Activated naive CD4-positive, alpha-beta T cell treated with Interleukin-2 at 50 U/mL for 16 hours (primary cell): ENCODE measurements around the gene CTBS.
"Not testable (repeated sequence)": the region's sequence is repeated elsewhere in the genome, so short reads cannot be mapped to it uniquely, and the experiment has no call there.

Experiments used
- DNase-seq: peaks from one replicate; pipeline ENCODE4 v3.0.0-alpha.2; 2020

Gene CTBS

DNA sequence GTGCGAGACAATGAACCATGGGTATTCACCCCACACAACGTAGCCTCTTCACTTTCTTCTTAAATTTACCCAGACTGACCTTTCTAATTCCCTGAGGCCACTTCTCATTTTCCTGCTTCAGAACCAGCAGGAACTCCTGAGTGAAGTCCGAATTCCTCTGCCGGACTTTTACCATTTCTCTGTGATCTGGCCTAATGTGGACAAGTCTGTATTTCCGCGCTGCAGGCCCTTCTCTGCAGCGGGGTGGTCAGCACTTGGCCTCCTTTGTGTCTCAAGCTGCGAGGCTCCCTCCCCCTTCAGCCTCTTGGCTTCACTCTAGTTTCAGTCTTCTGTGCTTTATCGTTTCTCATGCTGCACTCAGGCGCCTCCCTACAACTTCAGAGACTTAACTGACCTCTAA is 9.4 kb upstream of the CTBS start:
- DNase-seq, result no peak

DNA sequence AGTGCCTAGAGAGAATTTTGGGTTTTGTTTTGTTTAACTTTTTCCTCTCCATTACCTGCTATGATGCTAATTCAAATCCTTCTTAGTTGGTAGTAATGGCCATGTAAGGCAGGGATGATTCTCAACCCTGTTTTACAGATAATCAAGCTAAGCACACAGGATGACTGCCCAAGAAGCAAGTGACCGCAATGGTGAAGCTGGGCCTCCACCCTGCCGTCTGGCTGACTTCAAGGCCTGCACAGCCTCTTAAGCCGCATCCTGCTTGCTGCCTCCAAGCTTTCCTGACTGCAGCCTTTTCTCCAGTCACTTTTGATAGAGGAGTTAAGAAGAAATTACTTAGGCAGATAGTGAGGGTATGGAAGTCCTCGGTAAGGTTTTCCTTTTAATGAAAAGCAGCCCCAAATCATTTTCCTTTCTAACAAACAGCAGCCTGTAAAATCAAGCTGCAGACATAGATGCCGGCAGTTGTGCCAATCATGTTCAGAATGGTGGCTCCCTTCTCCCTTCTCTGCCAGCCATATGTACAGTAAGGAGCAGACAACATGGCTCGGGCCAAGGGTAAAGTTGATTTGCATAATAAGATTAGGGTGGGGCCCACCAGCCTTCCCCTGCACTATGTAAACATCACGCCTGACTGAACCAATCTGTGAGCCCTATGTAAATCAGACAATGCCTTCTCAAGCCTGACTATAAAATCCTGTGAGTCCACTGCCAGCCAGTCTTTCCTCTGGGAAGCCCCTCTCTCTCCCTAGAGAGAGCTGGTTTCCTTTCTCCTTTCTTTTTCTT is 8.8 kb upstream of the CTBS start:
- no peak for DNase-seq

DNA sequence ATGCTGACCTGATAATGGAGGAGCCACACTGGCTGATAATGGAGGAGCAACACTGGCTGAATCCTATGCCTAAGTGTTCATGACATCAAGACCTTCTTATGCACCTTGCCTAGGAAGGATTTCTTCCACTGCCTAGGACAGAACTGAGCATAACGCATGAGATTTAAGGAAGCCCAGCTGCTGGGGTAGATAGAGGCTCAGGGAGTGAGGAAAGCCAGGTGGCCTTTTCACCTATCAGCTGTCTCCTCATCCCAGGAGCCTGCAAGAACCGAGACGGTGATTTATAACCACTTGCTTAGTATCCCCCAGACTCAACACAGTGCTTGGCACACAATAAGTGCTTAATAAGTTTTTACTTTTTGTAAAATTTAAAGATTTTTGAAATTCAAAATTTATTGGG is 7.4 kb upstream of the CTBS start:
- no peak for DNase-seq

DNA sequence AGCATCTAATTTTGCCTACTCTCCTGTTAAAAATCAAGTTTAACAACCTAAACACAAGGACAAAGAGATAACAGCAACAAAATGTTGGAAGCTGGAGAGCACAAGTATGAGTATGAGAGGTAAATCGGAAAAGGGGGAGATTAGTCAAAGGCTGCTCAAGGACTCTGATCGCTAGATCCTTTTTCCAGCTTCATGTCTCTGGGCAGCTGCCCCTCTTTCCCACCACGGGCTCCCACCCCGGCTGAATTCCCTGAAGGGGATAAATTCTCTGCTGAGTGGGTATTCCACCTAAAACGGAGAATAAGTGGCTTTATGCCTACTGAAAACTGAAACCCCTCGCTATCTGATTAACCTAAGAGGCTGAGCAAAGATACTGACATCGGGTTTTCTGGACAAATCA is 696 bp upstream of the CTBS start:
- DNase-seq, result no peak

DNA sequence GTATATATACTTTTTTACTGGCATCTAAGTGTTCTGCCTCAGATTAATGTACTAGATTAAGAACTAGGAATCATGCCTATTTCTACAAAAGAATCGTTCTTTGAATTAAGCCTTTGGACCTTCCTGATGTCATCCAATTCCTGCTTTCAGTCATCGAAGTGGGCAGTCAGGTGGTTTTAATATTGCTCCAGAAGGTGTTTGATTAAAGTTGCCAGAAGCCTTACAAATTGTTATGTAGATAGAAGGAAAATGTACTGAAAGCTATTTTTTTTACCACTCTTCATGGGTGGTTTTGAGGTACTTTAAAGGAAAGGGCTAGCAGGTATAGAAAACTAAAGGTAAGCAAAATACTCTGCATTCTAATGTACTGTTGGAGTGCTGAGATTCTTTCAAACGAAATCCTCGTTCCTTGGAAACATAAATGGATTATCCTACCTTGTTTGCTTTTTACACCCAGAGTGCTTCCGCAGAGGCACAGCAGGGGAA is 716 bp downstream of the CTBS start:
- DNase-seq, result no peak

DNA sequence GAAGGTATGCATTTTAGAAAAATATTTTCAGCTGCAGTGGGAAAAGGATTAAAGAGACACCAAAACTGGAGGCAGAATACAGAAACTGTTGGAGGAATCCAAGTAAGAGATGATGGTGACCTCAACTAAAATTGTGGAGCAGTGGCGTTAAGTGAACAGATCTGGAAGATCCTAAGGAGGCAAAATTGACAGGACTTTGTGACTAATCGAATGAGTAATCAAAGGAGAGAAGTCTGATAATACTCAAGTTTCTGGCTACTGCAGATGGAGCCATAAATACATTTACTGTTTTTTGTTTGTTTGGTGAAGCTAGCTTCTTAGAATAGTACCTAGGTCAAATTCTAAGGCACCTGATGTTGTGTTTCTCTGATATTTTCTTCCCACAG is 3.1 kb downstream of the CTBS start:
- no peak for DNase-seq

DNA sequence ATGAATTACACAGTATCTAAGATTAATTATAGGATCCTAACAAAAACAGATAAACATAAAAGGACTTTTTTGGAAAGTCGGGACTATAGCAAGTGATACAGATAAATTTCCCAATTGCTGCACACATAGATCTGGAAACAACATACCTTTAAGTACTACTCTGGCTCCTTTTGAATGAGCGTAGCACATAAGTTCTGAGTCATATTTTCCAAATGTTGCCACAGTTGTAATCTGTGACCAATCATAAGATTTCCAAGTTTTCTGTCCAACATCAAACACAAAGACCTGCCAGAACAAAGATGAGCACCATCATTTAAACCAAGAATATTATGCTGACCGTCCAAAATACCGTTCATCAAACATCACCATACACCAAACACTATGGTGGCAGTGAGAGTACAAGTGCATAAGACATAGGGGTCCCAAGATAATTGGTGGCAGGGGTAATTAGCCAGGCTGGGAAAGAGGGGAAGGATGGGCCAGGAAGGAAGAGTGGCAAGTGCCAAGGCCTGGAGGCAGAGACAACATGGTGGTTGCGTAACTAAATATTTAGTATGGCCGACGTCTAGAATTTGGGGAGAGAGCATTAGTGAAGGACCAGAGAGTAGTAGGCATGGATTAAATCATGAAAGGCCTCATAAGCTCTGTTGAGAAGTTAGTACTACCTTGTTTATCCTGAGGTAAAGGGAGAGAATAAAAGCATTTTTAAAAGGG is 3.6 kb downstream of the CTBS start:
- no peak for DNase-seq

DNA sequence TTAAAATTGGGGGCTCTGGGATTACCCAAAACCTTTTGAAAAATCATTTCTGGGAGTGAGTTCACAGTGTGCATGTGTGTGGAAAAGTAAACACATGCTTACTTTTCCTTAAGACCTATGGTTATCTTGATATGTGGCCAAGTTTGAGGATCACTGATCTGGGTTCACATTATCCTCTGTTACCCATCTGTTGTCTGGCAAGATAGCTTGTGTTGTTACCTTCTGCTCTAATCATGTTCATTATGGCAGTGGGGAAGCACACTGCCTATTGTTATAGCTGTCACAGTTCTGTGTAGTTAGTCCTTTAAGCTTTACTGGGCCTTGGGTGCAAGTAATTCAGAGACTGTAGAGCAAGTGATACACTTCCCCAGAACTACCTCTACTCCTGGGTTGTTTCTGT is 5.0 kb downstream of the CTBS start:
- DNase-seq, result no peak

DNA sequence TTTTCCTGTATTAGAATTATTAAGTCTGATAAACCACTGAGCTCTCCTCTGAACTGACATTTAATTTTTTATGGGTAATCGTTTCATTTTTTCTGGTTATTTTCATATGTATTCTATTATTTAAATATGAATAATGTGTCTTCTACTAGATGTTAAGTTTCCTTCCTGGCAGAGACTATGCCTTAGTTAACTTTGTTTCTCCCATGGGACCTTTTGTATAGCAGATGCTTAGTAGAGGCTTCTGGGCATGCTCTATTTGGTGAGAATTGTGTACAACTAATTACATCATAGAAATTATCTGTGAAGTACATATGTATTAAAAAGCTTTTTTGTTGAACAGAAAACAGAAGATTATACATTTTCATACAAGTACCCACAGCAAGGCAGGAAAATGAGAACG is 23.4 kb downstream of the CTBS start:
- DNase-seq, result no peak

DNA sequence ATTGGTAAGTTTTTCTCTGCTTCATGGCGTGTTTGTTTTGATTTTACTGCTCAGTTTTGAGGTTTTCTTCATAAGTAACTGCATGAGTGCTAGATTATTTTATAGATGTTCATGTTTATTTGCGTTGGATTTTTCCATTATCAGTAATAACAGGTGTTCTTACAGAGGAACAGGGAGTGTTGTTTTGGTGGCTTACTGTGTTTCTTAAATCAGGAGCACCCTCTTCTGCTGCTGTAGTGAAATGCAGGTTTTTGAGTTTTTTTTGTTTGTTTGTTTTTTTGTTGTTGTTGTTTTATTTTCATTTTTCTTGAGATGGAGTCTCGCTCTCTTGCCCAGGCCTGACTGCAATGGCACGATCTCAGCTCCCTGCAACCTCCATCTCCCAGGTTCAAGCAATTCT is 32.6 kb downstream of the CTBS start:
- no peak for DNase-seq

DNA sequence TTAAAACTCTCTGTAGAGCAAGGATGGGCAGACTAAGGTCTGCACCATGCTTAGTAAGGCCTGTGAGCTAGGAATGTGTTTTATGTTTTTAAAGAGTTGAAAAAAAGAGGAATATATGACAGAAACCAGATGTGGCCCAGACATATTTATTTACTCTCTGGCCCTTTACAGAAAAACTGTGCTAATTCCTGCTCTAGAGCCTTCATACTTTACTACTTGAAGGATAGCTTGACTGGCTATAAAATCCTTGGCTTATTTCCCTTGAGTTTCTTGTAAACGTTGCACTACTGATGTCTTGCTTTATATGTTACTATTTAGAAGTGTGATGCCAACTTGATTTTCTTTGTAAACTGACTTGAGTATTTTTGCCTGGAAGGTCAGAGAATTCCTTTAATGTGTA is 33.5 kb downstream of the CTBS start:
- no peak for DNase-seq

DNA sequence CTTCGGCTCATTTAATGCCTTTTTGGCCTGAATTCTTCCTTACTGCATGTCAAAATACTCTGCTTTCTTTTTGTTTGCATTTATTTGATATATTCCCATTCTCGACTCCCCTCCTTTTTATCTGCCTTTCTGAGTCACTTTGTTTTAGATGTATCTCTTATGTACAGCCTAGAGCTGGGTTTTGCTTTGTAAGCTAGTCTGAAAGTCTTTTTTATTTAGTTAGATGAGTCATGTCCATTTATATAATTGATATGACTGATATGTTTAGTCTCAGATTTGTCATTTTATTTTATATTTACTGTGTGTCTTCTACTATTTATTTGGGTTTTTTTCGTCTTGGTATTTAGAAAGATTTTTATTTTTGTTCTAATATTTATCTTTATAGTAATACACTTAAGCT is 34.3 kb downstream of the CTBS start:
- no peak for DNase-seq

DNA sequence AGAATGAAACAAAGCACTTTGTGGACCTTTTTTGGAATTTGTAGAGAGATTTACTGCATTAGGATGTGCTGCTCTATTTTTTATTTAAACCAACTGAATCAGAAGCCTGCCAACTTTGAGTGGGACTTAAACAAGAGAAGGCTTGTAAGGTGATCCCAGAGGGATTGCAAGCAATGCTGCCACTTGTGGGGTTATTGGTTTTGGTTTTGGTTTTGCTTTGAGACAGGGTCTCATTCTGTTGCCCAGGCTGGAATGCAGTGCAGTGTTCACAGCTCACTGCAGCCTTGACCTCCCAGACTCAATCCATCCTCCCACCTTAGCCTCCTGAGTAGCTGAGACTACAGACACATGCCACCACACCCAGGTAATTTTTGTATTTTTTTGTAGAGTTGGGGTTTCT is 35.6 kb downstream of the CTBS start:
- no peak for DNase-seq

DNA sequence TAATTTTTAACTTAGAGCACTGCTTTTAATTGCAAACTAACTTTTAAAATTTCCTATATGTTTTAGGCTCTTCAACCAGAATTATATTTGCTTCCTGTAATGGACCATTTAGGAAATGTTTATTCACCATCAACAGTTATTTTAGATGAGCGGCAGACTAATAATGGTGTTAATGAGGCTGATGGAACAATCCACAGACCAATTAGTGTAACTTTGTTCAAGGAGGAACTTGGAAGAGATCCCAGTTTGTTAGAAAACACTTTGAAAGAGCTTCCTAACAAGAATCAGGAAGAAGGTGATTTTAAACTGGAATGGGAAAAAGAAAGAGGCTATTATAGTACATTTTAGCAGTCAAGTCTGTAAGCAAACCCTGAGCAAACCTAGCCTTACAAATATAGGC is 48.5 kb downstream of the CTBS start:
- no peak for DNase-seq

DNA sequence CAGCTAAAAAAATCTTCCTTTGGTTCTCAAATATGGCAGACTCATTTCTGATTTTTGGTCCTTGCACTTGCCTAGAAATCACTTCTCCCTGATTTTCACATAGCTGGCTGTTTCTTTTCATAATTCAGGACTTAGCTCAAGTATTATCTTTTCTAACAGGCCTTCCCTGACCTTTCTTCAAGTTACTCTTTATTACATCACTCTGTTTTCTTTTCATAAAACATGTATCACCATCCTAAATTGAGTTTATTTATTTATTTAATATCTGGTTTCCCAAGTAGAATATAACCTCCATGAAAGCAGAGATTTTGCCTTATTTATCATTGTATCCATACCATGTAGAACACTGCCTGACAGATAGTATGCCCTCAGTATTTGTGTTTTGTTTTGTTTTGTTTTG is 49.6 kb downstream of the CTBS start:
- no peak for DNase-seq

DNA sequence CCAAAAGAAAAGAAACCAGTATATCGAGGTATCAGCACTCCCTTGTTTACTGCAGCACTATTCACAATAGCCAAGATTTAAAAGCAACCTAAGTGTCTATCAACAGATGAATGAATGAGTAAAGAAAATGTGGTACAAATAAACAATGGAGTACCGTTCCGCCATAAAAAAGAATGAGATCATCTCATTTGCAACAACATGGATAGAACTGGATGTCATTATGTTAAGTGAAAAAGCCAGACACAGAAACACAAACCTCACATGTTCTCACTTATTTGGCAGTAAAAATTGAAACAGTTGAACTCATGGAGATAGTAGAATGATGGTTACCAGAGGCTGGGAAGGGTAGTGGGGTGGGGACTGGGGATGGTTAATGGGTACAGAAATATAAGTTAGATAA is 63.6 kb downstream of the CTBS start:
- no peak for DNase-seq

DNA sequence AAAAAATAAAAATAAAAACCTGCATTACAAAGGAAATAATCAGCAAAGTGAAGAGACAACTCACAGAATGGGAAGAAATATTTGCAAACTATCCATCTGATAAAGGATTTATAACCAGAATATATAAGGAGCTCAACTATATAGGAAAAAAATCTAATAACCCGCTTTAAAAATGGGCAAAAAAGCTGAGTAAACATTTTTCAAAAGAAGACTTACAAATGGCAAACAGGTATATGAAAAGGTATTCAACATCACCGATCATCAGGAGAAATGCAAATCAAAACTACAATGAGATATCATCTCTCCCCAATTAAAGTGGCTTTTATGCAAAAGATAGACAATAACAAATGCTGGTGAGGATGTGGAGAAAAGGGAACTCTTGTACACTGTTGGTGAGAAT is 64.1 kb downstream of the CTBS start:
- DNase-seq, result no peak

DNA sequence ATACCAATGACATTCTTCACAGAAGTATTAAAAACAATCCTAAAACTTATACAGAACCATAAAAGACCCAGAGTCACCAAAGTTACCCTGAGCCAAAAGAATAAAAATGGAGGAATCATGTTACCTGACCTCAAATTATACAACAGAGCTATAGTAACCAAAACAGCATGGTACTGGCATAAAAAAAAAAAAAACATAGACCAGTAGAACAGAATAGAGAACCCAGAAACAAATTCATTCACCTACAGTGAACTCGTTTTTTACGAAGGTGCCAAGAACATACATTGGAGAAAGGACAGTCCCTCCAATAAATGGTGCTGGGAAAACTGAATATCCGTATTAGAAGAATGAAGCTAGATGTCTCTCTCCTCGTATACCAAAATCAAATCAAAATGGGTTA is 65.2 kb downstream of the CTBS start:
- no peak for DNase-seq

DNA sequence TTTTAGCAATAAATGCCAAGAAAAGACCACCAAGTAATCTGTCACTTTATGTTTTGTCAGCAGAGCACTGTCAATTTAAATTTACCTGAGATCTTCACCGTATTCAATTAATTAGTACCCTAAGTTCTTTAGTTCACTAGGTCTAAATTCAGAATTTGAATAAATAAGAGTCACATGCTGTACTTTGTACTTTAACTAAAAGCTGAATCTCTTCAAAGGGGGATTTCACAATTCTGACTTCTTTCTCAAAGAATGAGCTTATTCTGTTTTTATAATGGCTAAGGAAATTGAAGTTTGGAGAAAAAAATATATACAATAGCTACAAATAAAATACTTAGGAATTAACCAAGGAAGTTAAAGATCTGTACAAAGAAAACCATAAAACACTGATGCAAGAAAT is 65.7 kb downstream of the CTBS start:
- DNase-seq, result no peak

DNA sequence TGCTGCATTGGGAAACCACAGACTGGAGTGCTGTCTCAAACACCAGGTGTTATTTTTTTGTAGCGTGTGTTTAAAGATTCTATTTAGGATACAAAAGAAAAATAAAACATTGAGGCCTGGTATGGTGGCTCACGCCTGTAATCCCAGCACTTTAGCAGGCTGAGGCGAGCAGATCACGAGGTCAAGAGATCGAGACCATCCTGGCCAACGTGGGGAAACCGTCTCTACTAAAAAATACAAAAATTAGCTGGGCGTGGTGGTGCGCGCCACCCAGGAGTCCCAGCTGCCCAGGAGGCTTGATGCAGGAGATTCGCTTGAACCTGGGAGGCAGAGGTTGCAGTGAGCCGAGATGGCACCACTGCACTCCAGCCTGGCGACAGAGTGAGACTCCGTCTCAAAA is 66.4 kb downstream of the CTBS start:
- not testable (repeated sequence) for DNase-seq

DNA sequence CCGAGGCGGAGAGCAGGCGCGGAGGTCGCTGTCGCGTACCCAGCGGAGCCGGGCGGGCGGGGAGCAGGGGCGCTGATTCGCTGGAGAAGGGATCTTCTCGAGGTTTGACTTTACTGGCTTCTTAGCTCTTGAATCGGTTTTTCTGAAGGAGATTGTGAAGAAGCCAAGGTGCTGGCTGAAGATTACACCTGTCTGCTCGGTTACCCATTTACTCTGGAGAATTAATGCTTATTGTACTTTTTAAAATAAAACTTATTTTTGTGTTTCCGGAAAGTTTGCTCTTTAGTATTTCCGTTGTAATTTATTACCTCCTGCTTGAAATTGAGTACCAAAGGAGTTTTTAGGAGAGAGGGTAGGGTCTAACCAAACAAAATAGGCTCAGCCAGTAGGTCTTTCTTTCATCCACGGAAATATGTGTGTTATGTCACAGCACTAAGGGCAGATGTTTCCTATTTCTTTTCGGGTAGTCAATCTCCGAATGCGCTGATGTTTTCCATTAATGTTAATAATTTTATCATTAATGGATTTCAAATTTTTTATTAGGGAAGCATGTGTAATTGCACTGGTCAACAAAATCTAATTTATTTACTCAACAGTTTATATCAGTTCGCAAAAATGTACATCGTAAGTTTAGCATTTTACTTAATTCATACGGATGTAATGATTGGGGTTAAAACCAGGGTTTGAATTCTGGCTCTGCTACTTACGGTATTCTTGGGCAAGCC is 67.3 kb downstream of the CTBS start:
- no peak for DNase-seq

DNA sequence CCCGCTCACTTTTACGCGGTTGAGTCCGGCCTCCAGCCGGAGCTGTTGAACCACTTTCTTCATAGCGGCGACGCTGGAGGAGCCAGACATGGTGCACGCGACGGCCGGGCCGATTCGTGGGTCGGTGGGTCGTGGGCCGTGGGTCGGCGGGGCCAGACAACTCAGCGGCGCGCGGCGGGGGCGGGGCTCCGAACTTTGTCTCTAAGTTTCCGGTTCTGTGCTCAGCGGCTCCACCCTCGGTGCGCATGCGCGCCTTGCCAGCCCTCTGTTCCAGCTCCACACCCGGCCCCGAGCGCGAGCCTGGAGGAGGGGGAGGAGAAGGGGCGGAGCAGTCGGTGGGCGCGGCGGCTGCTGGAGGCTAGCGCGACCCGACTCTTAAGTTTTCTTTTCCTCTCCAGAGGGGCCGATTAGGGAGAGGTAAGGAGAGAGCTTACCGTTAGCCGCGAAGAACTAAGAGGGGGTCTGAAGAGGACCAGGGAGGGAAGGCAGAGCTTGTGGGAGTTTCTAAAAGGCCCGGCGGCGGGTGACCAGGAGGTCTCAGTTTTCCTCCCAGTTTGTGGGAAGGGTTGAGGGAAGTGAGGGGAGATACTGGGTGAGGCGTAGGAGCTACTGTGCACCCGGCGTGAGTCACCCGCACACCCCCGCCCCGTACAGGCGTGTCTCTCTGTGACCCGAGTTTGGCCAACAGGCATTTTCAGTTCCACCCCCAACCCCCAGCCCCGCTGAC is 68.1 kb downstream of the CTBS start, which contains the start of the genes GNG5 and SPATA1:
GNG5 (minus strand) TSS at position 580 of the 727 bp plus-strand sequence; CDS start at position 90, 490 bp downstream.
SPATA1 (plus strand) TSS at position 385 of the 727 bp plus-strand sequence. CDS start 9,974 bp downstream, outside the sequence.
- DNase-seq, result peak; percentile 97

DNA sequence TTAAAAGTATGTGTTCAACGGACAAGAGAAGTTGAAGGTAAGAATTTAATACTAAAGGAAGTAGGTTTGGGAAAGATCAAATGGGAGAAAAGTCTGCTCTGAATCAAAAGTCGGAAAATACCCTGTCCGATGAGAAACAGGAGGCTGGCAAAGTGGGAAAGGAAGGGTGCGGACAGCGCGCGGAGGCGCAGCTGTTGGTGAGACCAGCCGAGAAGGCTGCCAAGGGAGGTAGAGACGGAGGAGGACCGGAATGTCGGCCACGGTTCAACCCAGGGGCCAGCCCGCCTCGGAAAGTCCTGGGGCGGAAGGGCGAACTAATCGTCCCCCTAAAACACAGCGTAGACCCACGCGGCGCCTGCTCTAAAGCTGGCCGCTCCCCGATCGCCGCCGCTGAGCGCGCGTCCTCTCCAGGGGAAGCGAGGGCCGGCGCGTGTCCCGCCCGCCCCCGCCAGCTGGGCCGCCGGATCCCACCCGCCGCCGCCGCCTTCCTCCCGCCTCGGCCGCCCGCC is 68.7 kb downstream of the CTBS start:
- DNase-seq, result no peak
